HUES48 (cell line): ENCODE data around the gene DACT3.
A peak's percentile ranks its signal among the peaks of the same experiment; 100 is the strongest.

Source experiments
- H3K27ac ChIP-seq: one replicate; pipeline ENCODE4 v1.7.0; 2013; ENCODE audit warnings: low read depth, low read length, inconsistent platforms
- H3K27me3 ChIP-seq: 2 replicates; pipeline ENCODE4 v1.6.1; 2013; ENCODE audit warnings: mild to moderate bottlenecking, low read length; ENCODE audit not compliant: control insufficient read depth, insufficient read depth
- H3K36me3 ChIP-seq: 2 replicates; pipeline ENCODE4 v1.6.1; 2013; ENCODE audit warnings: low read length; ENCODE audit not compliant: control insufficient read depth, insufficient read depth
- H3K4me1 ChIP-seq: 2 replicates; pipeline ENCODE4 v1.6.1; 2013; ENCODE audit warnings: mild to moderate bottlenecking, low read length; ENCODE audit not compliant: control insufficient read depth, insufficient read depth
- H3K4me3 ChIP-seq: 2 replicates; pipeline ENCODE4 v1.5.1; 2013; ENCODE audit warnings: mild to moderate bottlenecking, low read depth, low read length
- H3K9ac ChIP-seq: 2 replicates; pipeline ENCODE4 v1.6.1; 2013; ENCODE audit warnings: mild to moderate bottlenecking, low read depth, low read length, moderate library complexity
- H3K9me3 ChIP-seq: 2 replicates; pipeline ENCODE4 v1.6.1; 2013; ENCODE audit warnings: low read length; ENCODE audit not compliant: control insufficient read depth, insufficient read depth

DACT3 gene

GRCh38 chr19:46661020-46661731 lies at the start of gene DACT3:
Gene DACT3, minus strand, starts transcription at chr19:46661182. Its CDS starts 118 bp downstream, at chr19:46661064.
- H3K27ac ChIP-seq: peak within 1 kb of the TSS; percentile 49
- H3K27me3 ChIP-seq: peaks cover 9% of the 10 kb centered on the region
- H3K9ac ChIP-seq: no peak within 1 kb of the TSS
- peak within 1 kb of the TSS; percentile 60 for H3K4me3 ChIP-seq
- H3K36me3 ChIP-seq: no peaks in the 10 kb centered on the region
- H3K4me1 ChIP-seq: peaks cover 12% of the 10 kb centered on the region
- H3K9me3 ChIP-seq: no peaks in the 10 kb centered on the region

GRCh38 chr19:46710687-46711086 lies 49.7 kb upstream of the DACT3 start:
- no peak overlapping the region for H3K4me3 ChIP-seq

GRCh38 chr19:46704379-46705076 lies 43.5 kb upstream of the DACT3 start:
- Histone ChIP-seq H3K9me3 (no peaks in the 10 kb centered on the region), H3K27me3 (no peaks in the 10 kb centered on the region), H3K4me3 (no peak overlapping the region), H3K36me3 (peaks cover 74% of the 10 kb centered on the region), H3K9ac (no peak overlapping the region), H3K4me1 (no peaks in the 10 kb centered on the region), H3K27ac (no peak overlapping the region)

More at GRCh38 chr19:46710687-46711086, 49.7 kb upstream of the DACT3 start:
- no peaks in the 10 kb centered on the region for H3K9me3 ChIP-seq
- H3K36me3 ChIP-seq: peaks cover 36% of the 10 kb centered on the region
- no peak overlapping the region for H3K27ac ChIP-seq
- H3K27me3 ChIP-seq: no peaks in the 10 kb centered on the region
- H3K9ac ChIP-seq: no peak overlapping the region
- peaks cover 9% of the 10 kb centered on the region for H3K4me1 ChIP-seq

- Histone ChIP-seq H3K4me3 (no peak overlapping the region), H3K27me3 (no peaks in the 10 kb centered on the region), H3K9me3 (no peaks in the 10 kb centered on the region), H3K9ac (no peak overlapping the region), H3K27ac (no peak overlapping the region), H3K4me1 (peaks cover 5% of the 10 kb centered on the region), H3K36me3 (peaks cover 70% of the 10 kb centered on the region)
Measured at GRCh38 chr19:46700704-46701103, 39.7 kb upstream of the DACT3 start.

GRCh38 chr19:46698395-46699321 lies 37.7 kb upstream of the DACT3 start:
- H3K9ac ChIP-seq: no peak overlapping the region
- no peaks in the 10 kb centered on the region for H3K9me3 ChIP-seq
- H3K4me3 ChIP-seq: no peak overlapping the region
- no peaks in the 10 kb centered on the region for H3K27me3 ChIP-seq
- peak overlapping the region; percentile 28 for H3K27ac ChIP-seq
- peaks cover 83% of the 10 kb centered on the region for H3K36me3 ChIP-seq
- peaks cover 5% of the 10 kb centered on the region for H3K4me1 ChIP-seq

- Histone ChIP-seq H3K9ac (no peak overlapping the region), H3K4me1 (peaks cover 5% of the 10 kb centered on the region), H3K27me3 (no peaks in the 10 kb centered on the region), H3K4me3 (peak overlapping the region; percentile 46), H3K36me3 (peaks cover 85% of the 10 kb centered on the region), H3K9me3 (no peaks in the 10 kb centered on the region), H3K27ac (peak overlapping the region; percentile 50)
Measured at GRCh38 chr19:46697204-46697960, 36.4 kb upstream of the DACT3 start.

GRCh38 chr19:46696866-46697203 lies 35.9 kb upstream of the DACT3 start:
- no peaks in the 10 kb centered on the region for H3K9me3 ChIP-seq
- H3K27ac ChIP-seq: peak overlapping the region; percentile 42
- H3K9ac ChIP-seq: no peak overlapping the region
- peaks cover 5% of the 10 kb centered on the region for H3K4me1 ChIP-seq
- peak overlapping the region; percentile 5; the same call in 1 of the 2 replicates for H3K4me3 ChIP-seq
- H3K36me3 ChIP-seq: peaks cover 85% of the 10 kb centered on the region
- H3K27me3 ChIP-seq: no peaks in the 10 kb centered on the region

GRCh38 chr19:46696052-46696451 lies 35.1 kb upstream of the DACT3 start:
- no peak overlapping the region for H3K27ac ChIP-seq
- no peaks in the 10 kb centered on the region for H3K27me3 ChIP-seq
- no peak overlapping the region for H3K9ac ChIP-seq
- H3K36me3 ChIP-seq: peaks cover 85% of the 10 kb centered on the region
- peaks cover 5% of the 10 kb centered on the region for H3K4me1 ChIP-seq
- H3K4me3 ChIP-seq: no peak overlapping the region
- H3K9me3 ChIP-seq: no peaks in the 10 kb centered on the region

- Histone ChIP-seq H3K9me3 (no peaks in the 10 kb centered on the region), H3K9ac (no peak overlapping the region), H3K4me1 (peaks cover 5% of the 10 kb centered on the region), H3K27ac (no peak overlapping the region), H3K27me3 (no peaks in the 10 kb centered on the region), H3K36me3 (peaks cover 85% of the 10 kb centered on the region), H3K4me3 (no peak overlapping the region)
Measured at GRCh38 chr19:46693760-46694159, 32.8 kb upstream of the DACT3 start.

- H3K9me3 ChIP-seq: no peaks in the 10 kb centered on the region
- no peak overlapping the region for H3K4me3 ChIP-seq
- peaks cover 83% of the 10 kb centered on the region for H3K36me3 ChIP-seq
- H3K27ac ChIP-seq: no peak overlapping the region
- H3K9ac ChIP-seq: no peak overlapping the region
- H3K27me3 ChIP-seq: no peaks in the 10 kb centered on the region
- H3K4me1 ChIP-seq: peaks cover 5% of the 10 kb centered on the region
Measured at GRCh38 chr19:46692918-46693722, 32.1 kb upstream of the DACT3 start.
